ENCODE results near the gene RCSD1.
A peak's percentile ranks its signal among the peaks of the same experiment; 100 is the strongest.

DNA sequence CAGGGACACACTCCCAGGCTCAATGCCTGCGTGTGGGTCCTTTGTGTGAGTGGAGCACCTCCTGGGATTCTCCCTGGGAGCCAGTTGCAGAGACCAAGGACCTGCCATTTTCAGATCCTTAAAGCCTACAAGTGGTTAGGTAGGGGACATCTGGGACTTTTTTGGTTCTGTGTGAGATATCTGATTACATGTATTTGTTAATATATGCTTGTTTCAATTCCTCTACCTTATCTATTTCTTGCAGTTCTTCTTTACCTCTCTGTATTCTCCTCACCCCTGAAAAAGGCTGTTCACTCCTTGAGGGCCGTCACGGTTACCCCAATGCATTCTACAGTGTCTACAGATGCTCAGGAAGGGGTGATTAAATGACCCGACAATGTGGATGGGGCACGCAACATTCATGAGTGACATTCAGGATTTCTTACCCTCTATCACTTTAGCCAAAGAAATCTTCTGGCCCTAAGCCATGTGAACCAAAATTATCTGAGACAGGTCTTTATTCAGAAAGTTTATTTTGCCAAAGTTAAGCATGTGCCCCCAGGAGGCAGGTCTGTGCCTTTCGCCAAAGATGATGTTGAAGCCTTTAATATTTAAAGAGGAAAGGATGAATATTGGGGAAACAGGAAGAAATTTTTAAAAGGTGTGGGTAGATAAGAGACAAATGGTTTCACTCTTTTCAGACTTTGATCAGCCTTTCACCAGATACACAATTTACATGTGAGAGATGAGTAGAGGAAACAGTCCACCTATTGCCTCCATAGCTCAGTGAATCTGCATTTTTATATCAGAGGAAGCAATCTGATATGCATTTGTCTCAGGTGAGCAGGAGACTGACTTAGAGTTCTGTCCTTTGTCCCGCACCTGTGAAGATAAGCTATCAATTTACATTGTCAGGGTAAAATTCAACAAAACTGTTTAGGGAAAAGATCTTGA is 47.1 kb downstream of the RCSD1 start:
- TF ChIP-seq RB1 (IDR thresholded peaks at IDR 0.05; ENCODE audit: borderline replicate concordance) (no peak), TAF1 (IDR thresholded peaks at IDR 0.05; ENCODE audit: borderline replicate concordance, low read depth, low read length) (no peak), YY1 (IDR thresholded peaks at IDR 0.05; ENCODE audit: low read depth, low read length) (peak; percentile 35; the same call in 1 of the 2 replicates), RAD21 (IDR thresholded peaks at IDR 0.05; ENCODE audit: insufficient read depth, low read depth, low read length) (0 out of 2 replicates have a peak, but pooled peaks have one; percentile 0), ZNF384 (IDR thresholded peaks at IDR 0.05; ENCODE audit: borderline replicate concordance, low read depth, low read length) (no peak), CTCF (IDR thresholded peaks at IDR 0.05 in 2 of 3, conservative IDR thresholded peaks at IDR 0.05 in 1 of 3; ENCODE audit: control insufficient read depth in 2 of 3, extremely low read depth in 1 of 3, insufficient read depth in 1 of 3, low read depth in 3 of 3, low read length in 3 of 3) (no peak), TCF3 (IDR thresholded peaks at IDR 0.05; ENCODE audit: borderline replicate concordance, insufficient read depth, low read depth, low read length) (no peak), ZSCAN29 (IDR thresholded peaks at IDR 0.05) (no peak)

Data from GM12878 (cell line).